GM19099 (cell line): Measurements from ENCODE around the gene CTXN1.

Source experiments
- POLR2A ChIP-seq: IDR thresholded peaks from 3 replicates; pipeline ENCODE4 v1.6.1; 2011; ENCODE audit warnings: low read depth; ENCODE audit not compliant: insufficient read length; ENCODE audit errors: extremely low read depth

Gene CTXN1

GRCh38 chr19:7922836-7923195 is 3.1 kb downstream of the CTXN1 start:
- no peak for TF ChIP-seq POLR2A

GRCh38 chr19:7921967-7922835 is 3.7 kb downstream of the CTXN1 start:
- TF ChIP-seq POLR2A: no peak

- TF ChIP-seq POLR2A: no peak
Measured at GRCh38 chr19:7921302-7921966, 4.5 kb downstream of the CTXN1 start.

GRCh38 chr19:7920519-7921301 is 5.2 kb downstream of the CTXN1 start:
- peak; percentile 48 for TF ChIP-seq POLR2A

- peak; percentile 56 for TF ChIP-seq POLR2A
Measured at GRCh38 chr19:7919610-7920518, 6.1 kb downstream of the CTXN1 start, which contains the start of gene SNAPC2. Gene SNAPC2, plus strand, starts transcription at chr19:7920338. Its CDS starts 29 bp downstream, at chr19:7920367.

GRCh38 chr19:7918615-7919421 is 7.1 kb downstream of the CTXN1 start:
- TF ChIP-seq POLR2A: no peak

GRCh38 chr19:7917267-7918061 is 8.5 kb downstream of the CTXN1 start:
- no peak for TF ChIP-seq POLR2A

GRCh38 chr19:7916955-7917266 is 9.0 kb downstream of the CTXN1 start:
- no peak for TF ChIP-seq POLR2A

GRCh38 chr19:7916103-7916954 is 9.6 kb downstream of the CTXN1 start:
- TF ChIP-seq POLR2A: no peak

- no peak for TF ChIP-seq POLR2A
Measured at GRCh38 chr19:7915250-7916102, 10.5 kb downstream of the CTXN1 start.

- TF ChIP-seq POLR2A: no peak
Measured at GRCh38 chr19:7914598-7915045, 11.3 kb downstream of the CTXN1 start, which contains the start of gene TGFBR3L. Gene TGFBR3L, plus strand, starts transcription at chr19:7914830.

- no peak for TF ChIP-seq POLR2A
Measured at GRCh38 chr19:7914099-7914498, 11.8 kb downstream of the CTXN1 start.
